ENCODE results near the gene ANGPTL8. TPM values are rescaled to one million over a fixed set of nuclear protein-coding genes. Genes with fewer than 3 reads are reported as not detected.

The ANGPTL8 gene
- total and polyA plus RNA-seq, 3 donors from 2014 or later, result not detected

DNA sequence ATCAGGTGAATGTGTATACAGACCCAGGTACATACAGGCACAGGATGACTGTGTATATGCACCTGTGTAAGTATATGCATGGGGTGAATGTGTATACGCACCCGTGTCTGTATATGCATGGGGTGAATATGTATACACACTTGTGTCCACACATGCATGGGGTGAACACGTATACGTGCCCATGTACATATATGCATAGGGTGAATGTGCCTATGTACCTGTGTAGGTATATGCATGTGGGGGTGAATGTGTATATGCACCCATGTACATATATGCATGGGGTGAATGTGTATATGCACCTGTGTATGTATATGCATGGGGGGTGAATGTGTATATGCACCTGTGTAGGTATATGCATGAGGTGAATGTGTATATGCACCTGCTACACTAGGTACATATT, 6.9 kb upstream of the ANGPTL8 start:
- Histone ChIP-seq H3K4me3 (no peak overlapping the region), H3K27me3 (no peaks in the 10 kb centered on the region), H3K4me1 (no peaks in the 10 kb centered on the region), H3K27ac (no peak overlapping the region), H3K36me3 (ENCODE audit: low read depth, missing control alignments) (no peaks in the 10 kb centered on the region), H3K9me3 (no peaks in the 10 kb centered on the region)
- TF ChIP-seq, protein P1, sequence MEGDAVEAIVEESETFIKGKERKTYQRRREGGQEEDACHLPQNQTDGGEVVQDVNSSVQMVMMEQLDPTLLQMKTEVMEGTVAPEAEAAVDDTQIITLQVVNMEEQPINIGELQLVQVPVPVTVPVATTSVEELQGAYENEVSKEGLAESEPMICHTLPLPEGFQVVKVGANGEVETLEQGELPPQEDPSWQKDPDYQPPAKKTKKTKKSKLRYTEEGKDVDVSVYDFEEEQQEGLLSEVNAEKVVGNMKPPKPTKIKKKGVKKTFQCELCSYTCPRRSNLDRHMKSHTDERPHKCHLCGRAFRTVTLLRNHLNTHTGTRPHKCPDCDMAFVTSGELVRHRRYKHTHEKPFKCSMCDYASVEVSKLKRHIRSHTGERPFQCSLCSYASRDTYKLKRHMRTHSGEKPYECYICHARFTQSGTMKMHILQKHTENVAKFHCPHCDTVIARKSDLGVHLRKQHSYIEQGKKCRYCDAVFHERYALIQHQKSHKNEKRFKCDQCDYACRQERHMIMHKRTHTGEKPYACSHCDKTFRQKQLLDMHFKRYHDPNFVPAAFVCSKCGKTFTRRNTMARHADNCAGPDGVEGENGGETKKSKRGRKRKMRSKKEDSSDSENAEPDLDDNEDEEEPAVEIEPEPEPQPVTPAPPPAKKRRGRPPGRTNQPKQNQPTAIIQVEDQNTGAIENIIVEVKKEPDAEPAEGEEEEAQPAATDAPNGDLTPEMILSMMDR (IDR thresholded peaks at IDR 0.05), result no peak
- TF ChIP-seq POLR2A (IDR thresholded peaks at IDR 0.05), result no peak
- intact Hi-C loops (cut with DNase I; ENCODE audit: low total_unique reads), result no loop called here
- no peak for DNase-seq
- WGBS, 2 donors, result 85 to 95% methylated on average over 4 of the region's 4 CpGs

DNA sequence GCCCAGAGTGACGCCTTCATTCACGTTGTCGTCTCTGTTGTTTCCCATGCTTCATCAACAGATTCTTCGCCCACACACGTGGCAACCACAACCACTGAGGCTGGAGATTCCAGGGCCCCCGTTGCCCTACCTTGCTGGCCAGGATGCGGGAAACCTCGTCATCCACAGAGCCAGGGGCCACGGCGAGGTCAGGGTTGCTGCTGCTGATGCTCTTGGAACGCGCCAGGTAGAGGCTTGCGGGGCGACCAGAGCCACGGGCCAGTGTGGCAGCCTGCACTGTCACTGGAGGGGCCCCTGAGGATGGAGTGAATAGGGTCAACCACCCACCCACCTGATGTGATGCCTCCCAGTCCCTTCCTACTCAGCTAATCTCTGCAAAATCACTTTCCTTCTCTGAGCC, 6.3 kb upstream of the ANGPTL8 start:
- H3K9me3 ChIP-seq, result no peaks in the 10 kb centered on the region
- no peak overlapping the region for H3K27ac ChIP-seq
- 88 to 92% methylated on average over 9 to 15 of the region's 15 CpGs for WGBS, 2 donors
- no peaks in the 10 kb centered on the region for H3K36me3 ChIP-seq (ENCODE audit: low read depth, missing control alignments)
- DNase-seq, result no peak
- H3K4me3 ChIP-seq, result no peak overlapping the region
- intact Hi-C loops (cut with DNase I; ENCODE audit: low total_unique reads), result no loop called here
- H3K4me1 ChIP-seq, result no peaks in the 10 kb centered on the region
- TF ChIP-seq, protein P1 (IDR thresholded peaks at IDR 0.05), result no peak
- TF ChIP-seq POLR2A (IDR thresholded peaks at IDR 0.05), result no peak
- H3K27me3 ChIP-seq, result no peaks in the 10 kb centered on the region

DNA sequence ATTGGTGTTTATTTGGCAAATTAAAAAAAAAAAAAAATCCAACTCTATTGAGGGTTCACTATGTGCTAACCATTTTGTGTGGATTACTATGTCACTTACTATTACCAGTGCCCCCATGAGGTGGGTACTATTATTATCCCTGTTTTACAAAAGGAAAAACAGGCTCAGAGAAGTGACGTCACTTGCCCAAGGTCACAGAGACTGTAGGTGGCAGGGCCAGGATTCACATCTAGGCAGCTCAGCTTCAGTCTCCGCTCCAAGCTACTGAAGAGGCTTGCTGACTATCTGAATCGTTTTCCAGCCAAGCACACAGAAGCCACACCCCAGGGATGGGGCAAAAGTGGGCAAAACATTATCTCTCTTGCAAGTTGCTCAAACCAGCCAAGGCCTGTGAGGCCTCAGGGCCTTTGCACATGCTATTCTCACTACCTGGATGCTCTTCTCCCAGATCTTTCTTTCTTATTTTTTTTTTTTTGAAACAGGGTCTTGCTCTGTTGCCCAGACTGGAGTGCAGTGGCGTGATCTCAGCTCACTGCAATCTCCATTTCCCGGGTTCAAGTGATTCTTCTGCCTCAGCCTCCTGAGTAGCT, 4.8 kb upstream of the ANGPTL8 start:
- intact Hi-C loops (cut with DNase I; ENCODE audit: low total_unique reads), result no loop called here
- H3K9me3 ChIP-seq, result no peaks in the 10 kb centered on the region
- no peaks in the 10 kb centered on the region for H3K36me3 ChIP-seq (ENCODE audit: low read depth, missing control alignments)
- no peak overlapping the region for H3K27ac ChIP-seq
- H3K27me3 ChIP-seq, result no peaks in the 10 kb centered on the region
- WGBS, 2 donors, result 71 to 82% methylated on average over 5 of the region's 5 CpGs
- no peaks in the 10 kb centered on the region for H3K4me1 ChIP-seq
- no peak for DNase-seq
- no peak for TF ChIP-seq POLR2A (IDR thresholded peaks at IDR 0.05)
- TF ChIP-seq, protein P1 (IDR thresholded peaks at IDR 0.05), result no peak
- H3K4me3 ChIP-seq, result no peak overlapping the region

DNA sequence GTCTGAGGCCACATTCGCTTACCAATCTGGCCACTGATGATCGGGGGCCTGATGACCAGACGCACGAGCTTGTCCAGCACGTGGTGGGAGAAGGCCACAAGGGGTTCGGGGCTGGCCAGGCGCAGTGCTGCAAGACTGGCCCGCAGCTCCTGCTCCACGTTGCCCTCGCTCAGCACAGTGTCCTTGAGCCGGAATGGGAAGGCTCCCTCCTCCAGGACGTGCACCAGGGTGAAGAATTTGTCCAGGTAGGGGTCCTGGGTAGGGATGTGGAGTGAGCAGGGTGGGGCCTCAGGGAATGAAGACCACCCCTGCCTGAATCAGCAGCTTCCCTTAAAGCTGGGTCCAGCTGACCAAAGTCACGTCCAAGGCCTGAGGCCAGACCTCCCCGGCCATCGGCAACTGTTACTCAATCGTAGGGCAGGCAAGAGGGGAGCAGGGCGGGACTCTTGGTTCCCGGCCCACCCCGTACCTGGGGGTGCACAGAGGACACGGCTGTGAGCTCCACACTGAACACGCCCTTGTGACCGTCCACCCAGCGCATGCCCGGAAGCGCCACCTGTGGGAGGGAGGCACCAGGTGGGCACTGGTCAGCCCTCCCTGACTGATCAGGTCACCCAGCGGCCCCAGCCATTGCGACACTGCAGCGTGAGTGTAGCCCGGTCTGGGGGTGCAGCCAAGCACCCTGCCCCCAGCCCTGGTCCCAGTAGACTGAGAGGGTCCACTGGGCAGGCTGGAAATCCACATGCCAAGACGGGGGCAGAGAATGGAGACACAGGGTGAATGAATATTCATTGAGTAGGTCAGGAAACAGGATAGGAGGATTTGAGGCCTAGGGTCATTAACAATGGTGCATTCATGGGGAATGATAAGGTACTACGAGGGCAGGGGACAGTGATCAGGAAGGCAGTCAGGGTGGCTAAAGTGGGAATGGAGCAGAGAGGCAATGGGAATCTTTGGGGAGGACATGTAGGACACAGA, 2.8 kb upstream of the ANGPTL8 start:
- Histone ChIP-seq H3K9me3 (no peaks in the 10 kb centered on the region), H3K4me3 (no peak overlapping the region), H3K27me3 (no peaks in the 10 kb centered on the region), H3K27ac (no peak overlapping the region), H3K36me3 (ENCODE audit: low read depth, missing control alignments) (no peaks in the 10 kb centered on the region), H3K4me1 (no peaks in the 10 kb centered on the region)
- TF ChIP-seq POLR2A (IDR thresholded peaks at IDR 0.05), result no peak
- 92 to 93% methylated on average over 14 to 31 of the region's 31 CpGs for WGBS, 2 donors
- no peak for DNase-seq
- intact Hi-C loops (cut with DNase I; ENCODE audit: low total_unique reads), result no loop called here

DNA sequence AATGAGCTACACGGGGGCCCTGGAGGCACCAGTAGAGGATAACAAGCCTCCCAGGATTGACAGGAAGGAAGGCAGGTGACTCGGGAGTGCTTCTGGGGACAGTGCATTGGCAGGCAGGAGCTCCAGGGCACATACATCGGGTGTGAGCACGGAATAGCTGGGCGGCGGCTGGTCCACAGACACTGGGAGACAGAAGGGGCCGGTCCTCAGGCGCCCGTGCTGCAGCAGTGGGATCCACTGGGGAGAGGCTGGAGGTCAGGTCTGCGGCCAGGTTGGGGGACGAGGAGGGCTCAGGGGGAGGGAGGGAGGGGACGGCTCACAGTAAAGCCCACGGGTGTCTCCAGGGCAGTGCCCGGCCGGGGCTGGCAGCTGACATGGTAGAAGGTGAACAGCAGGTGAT, 2.1 kb upstream of the ANGPTL8 start:
- Histone ChIP-seq H3K27ac (no peak overlapping the region), H3K4me3 (no peak overlapping the region), H3K9me3 (no peaks in the 10 kb centered on the region), H3K36me3 (ENCODE audit: low read depth, missing control alignments) (no peaks in the 10 kb centered on the region), H3K4me1 (no peaks in the 10 kb centered on the region), H3K27me3 (no peaks in the 10 kb centered on the region)
- no peak for DNase-seq
- 83% methylated on average over 15 of the region's 15 CpGs for WGBS, 2 donors
- TF ChIP-seq, protein P1 (IDR thresholded peaks at IDR 0.05), result no peak
- TF ChIP-seq POLR2A (IDR thresholded peaks at IDR 0.05), result no peak
- intact Hi-C loops (cut with DNase I; ENCODE audit: low total_unique reads), result no loop called here
